B cell (primary cell): ENCODE results near the gene GRIK2. TPM values are rescaled to one million over a fixed set of nuclear protein-coding genes. Genes with fewer than 3 reads are reported as not detected.

Experiments used
- ATAC-seq: fragments of 200-7000 bp; cut with Tn5 transposase; one replicate; pipeline ENCODE4 v1.10.0; 2021; ENCODE audit warnings: low read depth, mild to moderate bottlenecking, moderate number of reproducible peaks, moderate library complexity
- CTCF ChIA-PET: fragments of 350-600 bp; sonication (Branson Sonifier 250); formaldehyde crosslinking; loops from one replicate; lab custom pipeline; 2021; ENCODE audit warnings: antibody characterized with exemption, inconsistent platforms; lab: Charles Lee
- POLR2A ChIA-PET: fragments of 350-600 bp; sonication (Branson Sonifier 250); formaldehyde crosslinking; loops from one replicate; lab custom pipeline; 2021; ENCODE audit warnings: antibody characterized with exemption; lab: Charles Lee
- DNase-seq: peaks from one replicate; pipeline ENCODE4 v3.0.0; 2013
- H2AFZ ChIP-seq: 2 replicates; pipeline ENCODE4 v1.6.1; 2012; ENCODE audit warnings: mild to moderate bottlenecking, low read depth, low read length; ENCODE audit not compliant: insufficient read depth, poor library complexity, severe bottlenecking
- H3K27ac ChIP-seq, 2 donors: 1 replicate in 1 of 2; 2 replicates in 1 of 2; pipeline ENCODE4 v1.5.1; 2012 to 2013; ENCODE audit warnings: low read length in 2 of 2, mild to moderate bottlenecking in 2 of 2, moderate library complexity in 1 of 2
- H3K27me3 ChIP-seq, 4 experiments: fragments of 200-600 bp in 1 of 4; sonication (generic) in 1 of 4; replicated peaks in 1 of 4; 1 replicate in 2 of 4; 2 replicates in 2 of 4; pipeline versions ENCODE4 v1.6.1 to v1.7.0; 2013 to 2016; ENCODE audit warnings: low read length in 3 of 4, mild to moderate bottlenecking in 2 of 4, mixed read lengths in 1 of 4, moderate library complexity in 1 of 4; ENCODE audit not compliant: insufficient read depth in 4 of 4, control insufficient read depth in 3 of 4; ENCODE audit errors: control extremely low read depth in 1 of 4
- H3K36me3 ChIP-seq, 2 experiments: replicated peaks in 1 of 2; 1 replicate in 1 of 2; 2 replicates in 1 of 2; pipeline versions ENCODE4 v1.6.1 to v1.7.1; 2013; ENCODE audit warnings: low read length in 1 of 2; ENCODE audit not compliant: insufficient read depth in 2 of 2, control insufficient read depth in 1 of 2; ENCODE audit errors: control extremely low read depth in 1 of 2, extremely low read depth in 1 of 2
- H3K4me1 ChIP-seq, 2 donors: fragments of 200-600 bp in 1 of 2; sonication (generic) in 1 of 2; 1 replicate in 1 of 2; 2 replicates in 1 of 2; pipeline versions ENCODE4 v1.5.1 to v1.6.1; 2013 to 2017; ENCODE audit warnings: low read length in 2 of 2; ENCODE audit not compliant: control insufficient read depth in 2 of 2, insufficient read depth in 2 of 2
- H3K4me2 ChIP-seq: replicated peaks from 2 replicates; pipeline ENCODE3; 2012; ENCODE audit warnings: mild to moderate bottlenecking, low read depth, low read length; ENCODE audit not compliant: poor library complexity, severe bottlenecking
- H3K4me3 ChIP-seq, 5 experiments: fragments of 200-600 bp in 1 of 5; sonication (generic) in 1 of 5; 1 replicate in 3 of 5; 2 replicates in 2 of 5; pipeline versions ENCODE4 v1.5.1 to v1.7.0; 2011 to 2016; ENCODE audit warnings: low read length in 4 of 5, mild to moderate bottlenecking in 4 of 5, low read depth in 2 of 5, control low read depth in 1 of 5, moderate library complexity in 1 of 5; ENCODE audit not compliant: insufficient read depth in 1 of 5; ENCODE audit errors: control extremely low read depth in 1 of 5, extremely low read depth in 1 of 5
- H3K79me2 ChIP-seq: fragments of 200-600 bp; sonication (generic); one replicate; pipeline ENCODE4 v1.6.0; 2016; ENCODE audit warnings: low read length; ENCODE audit not compliant: control insufficient read depth, insufficient read depth
- H3K9ac ChIP-seq: fragments of 200-600 bp; sonication (generic); 2 replicates; pipeline ENCODE4 v1.6.1; 2017; ENCODE audit warnings: mild to moderate bottlenecking, low read length, moderate library complexity
- H3K9me3 ChIP-seq, 3 donors: one replicate each; pipeline versions ENCODE4 v1.6.1 to v1.7.1; 2013; ENCODE audit warnings: low read length in 2 of 3; ENCODE audit not compliant: control insufficient read depth in 2 of 3, insufficient read depth in 1 of 3; ENCODE audit errors: control extremely low read depth in 1 of 3
- H4K20me1 ChIP-seq: 2 replicates; pipeline ENCODE4 v1.6.0; 2012; ENCODE audit warnings: mild to moderate bottlenecking, low read length; ENCODE audit not compliant: insufficient read depth, control insufficient read depth, poor library complexity, severe bottlenecking
- H3K27ac Mint-ChIP-seq: one replicate; pipeline ENCODE4 v1.8.0; 2021; ENCODE audit warnings: mixed read lengths
- H3K27me3 Mint-ChIP-seq: one replicate; pipeline ENCODE4 v1.8.0; 2021; ENCODE audit warnings: mixed read lengths
- H3K4me1 Mint-ChIP-seq: one replicate; pipeline ENCODE4 v1.8.0; 2021; ENCODE audit warnings: mixed read lengths
- H3K4me3 Mint-ChIP-seq: one replicate; pipeline ENCODE4 v1.8.0; 2021; ENCODE audit warnings: mixed read lengths
- H3K9me3 Mint-ChIP-seq: one replicate; pipeline ENCODE4 v1.8.0; 2022; ENCODE audit warnings: mixed read lengths; ENCODE audit not compliant: insufficient read depth
- CTCF ChIP-seq: fragments of 200-600 bp; IDR thresholded peaks from one replicate; pipeline ENCODE4 v1.8.0; 2022; ENCODE audit warnings: antibody characterized with exemption, mild to moderate bottlenecking
- EZH2 ChIP-seq: IDR thresholded peaks from 2 replicates; pipeline ENCODE4 v1.6.1; 2012; ENCODE audit warnings: borderline replicate concordance, low read depth, mild to moderate bottlenecking, moderate library complexity, low read length; ENCODE audit not compliant: insufficient read depth, poor library complexity, severe bottlenecking
- WGBS: methylation state at CpG from one replicate; pipeline ENCODE4 v1.1.5; 2013; ENCODE audit warnings: missing lambda C conversion rate; ENCODE audit not compliant: insufficient coverage; 5-methylcytosine and 5-hydroxymethylcytosine counted together
- intact Hi-C: fragments of 100-400 bp; cut with micrococcal nuclease; formaldehyde crosslinking; loops from one replicate; pipeline ENCODE4 v1.10.0; 2022
- polyA plus RNA-seq: library from polyadenylated mRNA; depleted of rRNA; stranded (reverse); fragments of >200 nt; gene quantifications from 2 replicates; pipeline ENCODE4 v1.2.3, GENCODE V29; 2012
- total RNA-seq, 2 donors: library from RNA; stranded (reverse); fragments of 120-200 nt in 1 of 2; gene quantifications; 1 replicate in 1 of 2; 2 replicates in 1 of 2; pipeline versions ENCODE4 v1.2.3 to v1.2.4, GENCODE V29; 2013 to 2022

Gene GRIK2
- total and polyA plus RNA-seq, 2 donors (not counting 1 experiment from before 2014, with no cell fraction given), result not detected

GRCh38 chr6:101351173-101351572 is 42.3 kb upstream of the GRIK2 start:
- no peak overlapping the region for H3K9ac ChIP-seq
- no peaks in the 10 kb centered on the region for H4K20me1 ChIP-seq
- Mint-ChIP-seq H3K27ac (no peak overlapping the region), H3K4me1 (no peaks in the 10 kb centered on the region), H3K9me3 (peaks cover 1% of the 10 kb centered on the region), H3K27me3 (no peaks in the 10 kb centered on the region), H3K4me3 (no peak overlapping the region)
- no peaks in the 10 kb centered on the region for H3K36me3 ChIP-seq
- ChIA-PET CTCF (no interaction called here), POLR2A (no interaction called here)
- H3K4me1 ChIP-seq, result no peaks in the 10 kb centered on the region
- DNase-seq (no peak), ATAC-seq (no peak)
- no peaks in the 10 kb centered on the region for H3K79me2 ChIP-seq
- H3K9me3 ChIP-seq, result no peaks in the 10 kb centered on the region
- no peak overlapping the region for H2AFZ ChIP-seq
- H3K4me2 ChIP-seq, result no peak overlapping the region
- no peak overlapping the region for H3K27ac ChIP-seq
- WGBS, result 80% methylated on average over 1 of the region's 1 CpG
- H3K4me3 ChIP-seq, result no peak overlapping the region
- no peaks in the 10 kb centered on the region for H3K27me3 ChIP-seq
- TF ChIP-seq EZH2 (no peak), CTCF (no peak)
- intact Hi-C loops, result no loop called here

- no peaks in the 10 kb centered on the region for H3K4me1 Mint-ChIP-seq
- TF ChIP-seq EZH2, result no peak
- no peak for TF ChIP-seq CTCF
Observed at GRCh38 chr6:101352316-101352715, 41.2 kb upstream of the GRIK2 start.

More at GRCh38 chr6:101352316-101352715, 41.2 kb upstream of the GRIK2 start:
- no peaks in the 10 kb centered on the region for H3K4me1 ChIP-seq
- H3K4me3 Mint-ChIP-seq, result no peak overlapping the region
- no peak overlapping the region for H3K27ac ChIP-seq
- DNase-seq (no peak), ATAC-seq (no peak)
- WGBS, result no CpG with 5 or more reads among the region's 4 CpGs
- intact Hi-C loops, result no loop called here
- H2AFZ ChIP-seq, result no peak overlapping the region
- no peaks in the 10 kb centered on the region for H3K36me3 ChIP-seq
- ChIA-PET CTCF (no interaction called here), POLR2A (no interaction called here)
- H3K9me3 Mint-ChIP-seq, result peaks cover 1% of the 10 kb centered on the region
- H3K27ac Mint-ChIP-seq, result no peak overlapping the region
- H3K4me3 ChIP-seq, result no peak overlapping the region
- H3K27me3 ChIP-seq, result no peaks in the 10 kb centered on the region
- H3K27me3 Mint-ChIP-seq, result no peaks in the 10 kb centered on the region
- H4K20me1 ChIP-seq, result no peaks in the 10 kb centered on the region
- H3K4me2 ChIP-seq, result no peak overlapping the region
- no peaks in the 10 kb centered on the region for H3K9me3 ChIP-seq
- no peak overlapping the region for H3K9ac ChIP-seq
- no peaks in the 10 kb centered on the region for H3K79me2 ChIP-seq
